Natural killer cell (primary cell): ENCODE results near the gene GRIFIN. TPM values are rescaled to one million over a fixed set of nuclear protein-coding genes. Genes with fewer than 3 reads are reported as not detected.
A peak's percentile ranks its signal among the peaks of the same experiment; 100 is the strongest.

Experiments used
- ATAC-seq, 3 donors: fragments of 150-1000 bp in 2 of 3; fragments of 200-7000 bp in 1 of 3; cut with Tn5 transposase; 1 replicate in 1 of 3; 2 replicates in 2 of 3; pipeline ENCODE4 v1.10.0; 2021; ENCODE audit warnings: mild to moderate bottlenecking in 2 of 3, moderate library complexity in 2 of 3
- DNase-seq, 2 donors: peaks; one replicate each; pipeline versions ENCODE4 v3.0.0 to v3.0.0-alpha.2; 2013 to 2021; ENCODE audit warnings: mixed read lengths in 1 of 2
- H3K27ac ChIP-seq: one replicate; pipeline ENCODE4 v1.5.1; 2013; ENCODE audit warnings: mild to moderate bottlenecking, low read length
- H3K27me3 ChIP-seq: one replicate; pipeline ENCODE4 v1.6.1; 2013; ENCODE audit warnings: low read length; ENCODE audit not compliant: control insufficient read depth, insufficient read depth
- H3K36me3 ChIP-seq: one replicate; pipeline ENCODE4 v1.6.1; 2013; ENCODE audit warnings: low read length; ENCODE audit not compliant: control insufficient read depth, insufficient read depth
- H3K4me1 ChIP-seq: one replicate; pipeline ENCODE4 v1.6.1; 2013; ENCODE audit warnings: low read length; ENCODE audit not compliant: control insufficient read depth, insufficient read depth
- H3K4me3 ChIP-seq: one replicate; pipeline ENCODE4 v1.5.1; 2013; ENCODE audit warnings: low read length
- H3K9me3 ChIP-seq: one replicate; pipeline ENCODE4 v1.6.1; 2013; ENCODE audit warnings: low read length; ENCODE audit not compliant: control insufficient read depth, insufficient read depth
- H3K27ac Mint-ChIP-seq, 2 donors: one replicate each; pipeline ENCODE4 v1.8.0; 2022; ENCODE audit warnings: mild to moderate bottlenecking in 2 of 2, mixed read lengths in 2 of 2, moderate library complexity in 1 of 2
- H3K27me3 Mint-ChIP-seq, 2 donors: one replicate each; pipeline ENCODE4 v1.8.0; 2022; ENCODE audit warnings: low read depth in 2 of 2, mixed read lengths in 2 of 2
- H3K36me3 Mint-ChIP-seq: one replicate; pipeline ENCODE4 v1.8.0; 2022; ENCODE audit warnings: mixed read lengths
- H3K4me1 Mint-ChIP-seq, 2 donors: one replicate each; pipeline ENCODE4 v1.8.0; 2022; ENCODE audit warnings: mixed read lengths in 2 of 2
- H3K4me3 Mint-ChIP-seq: one replicate; pipeline ENCODE4 v1.8.0; 2022; ENCODE audit warnings: mild to moderate bottlenecking, moderate library complexity, mixed read lengths
- H3K9me3 Mint-ChIP-seq, 2 donors: one replicate each; pipeline ENCODE4 v1.8.0; 2022; ENCODE audit warnings: mixed read lengths in 2 of 2
- CTCF ChIP-seq: fragments of 200-600 bp; IDR thresholded peaks from one replicate; pipeline ENCODE4 v1.8.0; 2022; ENCODE audit warnings: antibody characterized with exemption
- WGBS: methylation state at CpG from one replicate; pipeline ENCODE4 v1.1.7; 2013; ENCODE audit warnings: missing lambda C conversion rate; ENCODE audit not compliant: insufficient coverage; 5-methylcytosine and 5-hydroxymethylcytosine counted together
- intact Hi-C: fragments of 100-400 bp; cut with micrococcal nuclease; formaldehyde crosslinking; loops from one replicate; pipeline ENCODE4 v1.14.2; 2022
- total RNA-seq, 4 donors: library from RNA; stranded (reverse); fragments of 120-200 nt in 1 of 4; gene quantifications; one replicate each; pipeline versions ENCODE4 v1.2.3 to v1.2.4, GENCODE V29; 2013 to 2022

GRIFIN gene
- total RNA-seq, 3 donors from 2014 or later (not counting 1 experiment from before 2014, with no cell fraction given) = not detected

GRCh38 chr7:2445047-2445446, 31.2 kb downstream of the GRIFIN start:
- H3K4me3 ChIP-seq = no peak overlapping the region
- Mint-ChIP-seq H3K27ac (peak overlapping the region; percentile 20 to 71), H3K9me3 (no peaks in the 10 kb centered on the region), H3K27me3 (no peaks in the 10 kb centered on the region), H3K4me3 (no peak overlapping the region), H3K4me1 (peaks cover 38 to 47% of the 10 kb centered on the region in 2 donors), H3K36me3 (no peaks in the 10 kb centered on the region)
- no peak for TF ChIP-seq CTCF
- H3K27ac ChIP-seq = no peak overlapping the region
- ATAC-seq = no peak
- intact Hi-C loops = no loop called here
- H3K4me1 ChIP-seq = peaks cover 26% of the 10 kb centered on the region
- H3K9me3 ChIP-seq = no peaks in the 10 kb centered on the region
- 94% methylated on average over 10 of the region's 10 CpGs for WGBS
- H3K27me3 ChIP-seq = no peaks in the 10 kb centered on the region
- H3K36me3 ChIP-seq = peaks cover 17% of the 10 kb centered on the region
- DNase-seq = no peak

- Mint-ChIP-seq H3K9me3 (no peaks in the 10 kb centered on the region), H3K4me3 (no peak overlapping the region), H3K27ac (peak overlapping the region; percentile 20 to 71), H3K36me3 (no peaks in the 10 kb centered on the region), H3K4me1 (peaks cover 41 to 49% of the 10 kb centered on the region in 2 donors), H3K27me3 (no peaks in the 10 kb centered on the region)
- Histone ChIP-seq H3K4me3 (no peak overlapping the region), H3K27me3 (no peaks in the 10 kb centered on the region), H3K4me1 (peaks cover 28% of the 10 kb centered on the region), H3K27ac (no peak overlapping the region), H3K36me3 (peaks cover 20% of the 10 kb centered on the region), H3K9me3 (no peaks in the 10 kb centered on the region)
- TF ChIP-seq CTCF = no peak
- 92% methylated on average over 1 of the region's 3 CpGs for WGBS
- ATAC-seq (no peak), DNase-seq (no peak)
- intact Hi-C loops = no loop called here
These were observed 31.7 kb downstream of the GRIFIN start for GRCh38 chr7:2444476-2444875.

GRCh38 chr7:2443491-2443890, 32.7 kb downstream of the GRIFIN start:
- no peak overlapping the region for H3K27ac Mint-ChIP-seq

More at GRCh38 chr7:2443491-2443890, 32.7 kb downstream of the GRIFIN start:
- H3K4me1 ChIP-seq = peaks cover 28% of the 10 kb centered on the region
- intact Hi-C loops = no loop called here
- no peaks in the 10 kb centered on the region for H3K9me3 Mint-ChIP-seq
- DNase-seq = no peak
- 98% methylated on average over 7 of the region's 9 CpGs for WGBS
- H3K36me3 Mint-ChIP-seq = no peaks in the 10 kb centered on the region
- no peaks in the 10 kb centered on the region for H3K9me3 ChIP-seq
- no peak for ATAC-seq
- no peak overlapping the region for H3K4me3 ChIP-seq
- TF ChIP-seq CTCF = no peak
- H3K4me3 Mint-ChIP-seq = no peak overlapping the region
- no peaks in the 10 kb centered on the region for H3K27me3 ChIP-seq
- no peak overlapping the region for H3K27ac ChIP-seq
- H3K27me3 Mint-ChIP-seq = no peaks in the 10 kb centered on the region
- peaks cover 27% of the 10 kb centered on the region for H3K36me3 ChIP-seq
- H3K4me1 Mint-ChIP-seq = peaks cover 47 to 48% of the 10 kb centered on the region in 2 donors
